HUDEP-2 (cell line): Measurements from ENCODE around the gene WDR91.
"Not testable (repeated sequence)": the region's sequence is repeated elsewhere in the genome, so short reads cannot be mapped to it uniquely, and the experiment has no call there.

Experiments used
- DNase-seq, 76 experiments: peaks; one replicate each; lab custom pipeline; 2025; ENCODE audit not compliant: unreplicated experiment in 76 of 76; lab: John Stamatoyannopoulos, UW

The WDR91 gene

DNA sequence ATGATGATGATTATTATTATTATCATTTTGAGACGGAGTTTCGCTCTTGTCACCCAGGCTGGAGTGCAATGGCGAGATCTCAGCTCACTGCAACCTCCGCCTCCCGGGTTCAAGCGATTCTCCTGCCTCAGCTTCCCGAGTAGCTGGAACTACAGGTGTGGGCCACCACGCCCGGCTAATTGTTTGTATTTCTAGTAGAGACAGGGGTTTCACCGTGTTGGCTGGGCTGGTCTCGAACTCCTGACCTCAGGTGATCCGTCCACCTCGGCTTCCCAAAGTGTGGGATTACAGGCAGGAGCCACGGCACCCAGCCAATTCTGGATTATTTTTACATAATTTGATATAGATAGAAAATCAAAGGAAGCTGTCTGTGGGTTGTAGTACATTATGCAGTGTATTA is 22.8 kb upstream of the WDR91 start:
- not testable (repeated sequence) for DNase-seq

DNA sequence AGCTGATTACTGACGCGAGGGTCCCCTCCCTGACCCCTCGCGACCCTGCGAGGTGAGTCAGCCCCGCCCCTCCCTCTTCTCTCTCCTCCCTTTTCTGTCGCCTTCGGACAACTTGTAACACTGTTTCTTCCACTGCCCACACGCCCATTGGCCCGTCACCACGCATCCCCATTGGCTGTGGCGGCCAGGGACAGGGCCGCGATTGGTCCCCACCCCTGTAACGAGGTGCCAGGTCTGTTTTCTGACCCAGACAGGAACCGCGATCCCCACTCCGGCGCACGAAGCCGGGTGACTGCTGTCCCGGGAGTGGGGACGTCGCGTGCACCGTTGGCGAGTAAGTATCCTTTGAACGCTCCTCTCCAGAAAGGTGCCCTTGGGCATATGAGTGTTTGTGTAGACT is 22.2 kb upstream of the WDR91 start, which contains the start of gene STRA8:
Gene STRA8 (plus strand): TSS at position 269 of the 400 bp plus-strand sequence. CDS start 6,687 bp downstream, outside the sequence.
- no peak for DNase-seq

DNA sequence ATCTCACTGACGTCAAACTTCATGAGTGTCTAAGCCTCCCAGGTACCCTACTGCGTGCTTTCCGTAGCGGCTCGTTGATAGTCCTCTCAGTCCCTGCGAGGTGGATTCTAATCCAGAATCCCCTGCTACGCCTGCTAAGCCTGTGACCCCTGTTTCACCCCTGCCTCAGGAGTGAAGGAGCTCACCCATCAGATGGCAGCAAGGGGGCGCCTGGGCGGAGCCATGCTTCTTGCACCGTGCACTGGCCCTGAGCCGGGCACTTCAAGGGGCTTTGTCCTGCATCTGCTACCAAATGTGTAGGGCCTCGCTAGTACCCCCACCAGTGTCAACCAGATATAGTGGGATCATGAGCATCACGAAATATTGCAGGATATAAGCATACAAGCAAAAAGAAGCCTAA is 21.4 kb upstream of the WDR91 start:
- DNase-seq: peak in 8 of 76 experiments; percentile 1 to 29 (median 6)

DNA sequence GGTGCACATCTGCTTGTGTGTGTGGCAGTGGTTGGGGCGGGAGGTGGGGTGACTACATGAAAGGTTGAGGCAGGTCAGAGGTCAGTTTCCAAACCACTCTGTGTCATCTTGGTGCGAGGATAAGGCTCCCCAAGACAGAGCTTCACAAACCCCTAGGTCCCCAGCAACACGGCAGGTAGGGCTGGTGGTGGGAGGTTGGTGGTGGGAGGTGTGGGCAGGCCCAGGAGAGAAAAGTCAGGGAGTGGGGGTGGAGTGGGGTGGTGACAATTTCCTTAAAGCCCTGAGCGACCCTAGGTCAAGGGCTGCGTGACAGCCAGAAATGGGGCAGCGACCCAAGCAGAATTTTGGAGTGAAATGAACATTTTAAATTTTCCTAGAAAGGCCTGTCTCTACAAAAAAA is 20.8 kb upstream of the WDR91 start:
- DNase-seq: no peak

DNA sequence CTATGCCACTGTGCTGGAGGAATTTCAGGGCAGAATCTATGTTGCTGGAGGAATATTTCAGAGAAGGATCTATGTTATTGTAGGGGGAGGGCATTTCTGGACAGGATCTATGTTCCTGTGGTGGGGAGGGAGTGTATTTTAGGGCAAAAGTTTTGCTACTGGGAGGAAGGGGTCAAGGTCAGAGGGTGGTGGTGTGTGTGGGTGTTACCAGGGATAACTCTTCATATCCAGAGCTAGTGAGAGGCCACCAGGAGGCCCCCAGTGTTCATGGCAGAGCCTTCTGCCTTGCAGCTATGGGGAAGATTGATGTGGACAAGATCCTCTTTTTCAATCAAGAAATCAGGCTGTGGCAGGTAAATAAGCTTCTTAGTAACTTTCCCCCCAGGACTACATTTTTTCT is 20.4 kb upstream of the WDR91 start:
- DNase-seq: no peak

DNA sequence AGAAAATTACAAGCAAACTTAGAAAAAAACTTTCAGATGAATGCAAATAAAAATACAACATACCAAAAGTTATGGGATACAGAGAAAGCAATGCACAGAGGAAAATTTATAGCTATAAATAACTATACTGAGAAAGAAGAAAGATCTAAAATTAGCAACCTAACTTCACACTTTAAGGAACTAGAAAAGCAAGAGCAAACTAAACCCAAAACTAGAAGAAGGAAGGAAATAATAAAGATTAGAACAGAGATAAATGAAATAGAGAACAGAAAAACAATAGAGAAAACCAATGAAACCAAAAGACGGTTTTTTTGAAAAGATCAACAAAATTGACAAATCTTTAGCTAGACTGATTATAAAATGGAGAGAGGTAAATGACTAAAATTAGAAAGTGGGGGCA is 12.7 kb upstream of the WDR91 start:
- DNase-seq: no peak

DNA sequence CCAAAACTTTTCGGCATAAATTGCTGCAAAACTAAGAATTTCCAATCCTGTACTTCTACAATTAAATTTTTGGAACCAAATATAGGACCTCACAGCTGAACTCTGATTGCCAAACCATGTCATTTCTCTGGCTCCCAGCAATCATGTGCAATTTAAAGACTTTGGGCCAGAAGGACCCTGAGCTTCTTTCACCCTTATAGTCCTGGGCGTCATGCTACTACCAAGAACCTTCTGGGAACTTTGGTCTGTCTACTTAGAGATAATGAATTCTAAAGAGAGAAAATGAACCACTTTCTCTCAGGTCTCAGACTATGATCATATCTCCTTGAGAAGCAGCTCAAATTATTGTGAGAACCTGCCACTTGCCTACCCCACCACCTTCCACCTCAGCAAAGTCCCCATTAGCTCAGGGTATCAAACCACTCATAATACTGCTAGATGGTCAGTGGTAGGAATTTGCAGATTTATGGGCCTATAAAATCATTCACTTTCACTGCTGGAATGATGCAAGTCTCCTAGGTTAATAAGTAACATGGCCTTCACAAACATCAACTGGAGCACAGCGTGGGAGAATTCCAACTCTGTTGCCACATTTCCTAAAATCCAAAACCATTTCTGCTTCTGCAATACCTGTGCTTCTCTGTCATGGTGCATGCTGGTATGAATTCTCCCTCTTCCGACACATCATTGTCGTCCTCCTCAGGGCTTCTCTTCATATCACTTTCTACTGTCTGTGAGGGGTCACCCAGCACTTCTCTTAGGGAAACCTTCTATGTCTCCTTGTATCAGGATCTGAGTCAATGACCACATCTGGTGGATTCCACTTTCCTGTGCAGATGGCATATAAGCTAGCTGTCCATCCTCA is 6.6 kb upstream of the WDR91 start:
- DNase-seq: no peak

DNA sequence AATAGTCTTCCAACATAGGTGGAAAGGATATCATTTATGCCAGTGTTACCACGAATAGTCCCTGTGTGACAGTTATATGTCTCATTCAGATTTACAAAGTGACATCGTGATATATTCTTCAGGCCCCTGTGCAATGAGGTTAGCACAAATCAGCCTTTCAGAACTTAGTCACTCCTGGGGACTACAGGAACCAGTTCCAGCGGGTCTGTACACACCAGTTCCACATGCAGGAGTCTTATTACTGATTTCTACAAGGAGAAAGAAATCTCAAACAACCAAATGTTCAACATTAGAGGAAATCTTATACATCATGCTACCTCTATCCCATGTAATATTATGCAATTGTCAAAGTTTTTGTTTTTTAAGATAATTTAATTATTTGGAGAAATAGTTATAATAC is 4.4 kb upstream of the WDR91 start:
- DNase-seq: no peak

DNA sequence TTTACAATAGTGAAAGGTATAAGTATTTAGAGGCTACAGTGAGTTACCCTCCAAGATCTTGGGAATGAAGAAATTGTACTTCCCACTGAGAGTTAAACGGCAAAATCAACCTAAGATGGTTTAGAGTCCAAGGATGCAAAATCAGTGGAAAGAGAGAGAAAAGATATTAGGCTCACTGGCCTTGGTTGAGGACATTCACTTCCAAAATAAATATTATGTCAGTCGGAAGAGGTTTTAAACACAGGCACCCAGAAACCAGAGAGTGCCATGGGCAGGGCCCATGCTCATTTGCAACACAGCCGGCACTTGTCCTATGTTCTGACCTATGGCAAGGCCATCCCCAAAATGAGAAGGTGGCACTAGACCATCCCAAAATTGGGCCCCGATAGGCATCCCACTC is 3.9 kb upstream of the WDR91 start:
- no peak for DNase-seq

DNA sequence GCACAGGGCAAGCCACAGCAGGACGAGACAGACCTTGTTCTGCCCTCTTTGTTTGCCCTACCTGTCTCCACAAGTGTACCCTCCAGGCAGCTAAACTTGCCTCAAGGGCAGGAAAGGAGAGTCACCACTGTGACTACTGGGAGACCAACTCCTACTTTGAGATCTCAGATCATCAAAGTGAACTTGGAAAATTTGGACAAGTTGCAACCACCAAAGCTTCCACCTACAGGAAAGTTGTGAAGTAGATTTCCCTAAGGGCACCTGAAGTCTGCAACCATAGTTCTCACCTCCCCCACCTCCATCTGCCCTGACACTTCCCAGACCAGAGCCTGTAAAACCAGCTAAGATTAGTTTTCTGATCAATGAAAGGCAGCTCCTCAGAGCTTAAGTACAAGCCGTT is 2.5 kb upstream of the WDR91 start:
- no peak for DNase-seq

DNA sequence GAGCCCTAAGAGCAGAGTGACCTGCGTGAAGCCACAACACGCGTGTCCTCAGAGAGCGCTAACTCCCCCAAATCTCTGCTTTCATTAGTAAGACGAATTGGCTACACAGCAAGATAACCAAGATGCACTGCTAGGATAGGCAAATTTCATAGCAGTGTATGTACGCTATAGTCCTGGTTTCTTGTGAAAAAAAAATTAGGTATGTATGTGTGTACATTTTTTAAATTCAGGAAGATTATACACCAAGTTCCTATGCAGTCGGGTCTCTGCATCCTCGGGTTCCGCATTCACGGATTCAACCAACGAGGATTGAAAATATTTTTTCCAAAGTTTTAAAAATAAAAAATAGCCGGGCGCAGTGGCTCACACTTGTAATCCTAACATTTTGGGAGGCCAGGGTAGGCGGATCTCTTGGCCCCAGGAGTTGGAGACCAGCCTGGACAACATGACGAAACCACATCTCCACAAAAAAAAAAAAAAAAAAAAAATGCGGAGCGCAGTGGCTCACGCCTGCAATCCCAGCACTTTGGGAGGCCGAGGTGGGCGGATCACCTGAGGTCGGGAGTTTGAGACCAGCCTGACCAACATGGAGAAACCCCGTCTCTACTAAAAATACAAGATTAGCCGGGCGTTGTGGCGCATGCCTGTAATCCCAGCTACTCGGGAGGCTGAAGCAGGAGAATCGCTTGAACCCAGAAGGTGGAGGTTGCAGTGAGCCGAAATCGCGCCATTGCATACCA is 790 bp upstream of the WDR91 start:
- peak in 1 of 76 experiments; percentile 33 for DNase-seq

DNA sequence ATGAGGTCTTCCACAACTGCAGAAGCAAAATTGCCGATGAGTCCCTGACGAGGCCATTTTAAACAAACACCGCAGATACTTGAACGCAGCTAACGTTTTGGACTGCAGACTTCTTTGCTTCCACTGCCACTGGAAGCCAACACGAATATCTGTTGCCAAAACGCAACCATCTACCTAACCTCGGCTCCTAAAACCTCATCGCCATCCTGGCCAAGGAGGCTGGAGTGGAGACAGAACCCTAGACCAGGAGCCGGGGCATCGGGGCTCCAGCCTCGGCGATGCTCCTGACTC is 493 bp downstream of the WDR91 start:
- peak in 4 of 76 experiments; percentile 26 to 38 (median 26) for DNase-seq

DNA sequence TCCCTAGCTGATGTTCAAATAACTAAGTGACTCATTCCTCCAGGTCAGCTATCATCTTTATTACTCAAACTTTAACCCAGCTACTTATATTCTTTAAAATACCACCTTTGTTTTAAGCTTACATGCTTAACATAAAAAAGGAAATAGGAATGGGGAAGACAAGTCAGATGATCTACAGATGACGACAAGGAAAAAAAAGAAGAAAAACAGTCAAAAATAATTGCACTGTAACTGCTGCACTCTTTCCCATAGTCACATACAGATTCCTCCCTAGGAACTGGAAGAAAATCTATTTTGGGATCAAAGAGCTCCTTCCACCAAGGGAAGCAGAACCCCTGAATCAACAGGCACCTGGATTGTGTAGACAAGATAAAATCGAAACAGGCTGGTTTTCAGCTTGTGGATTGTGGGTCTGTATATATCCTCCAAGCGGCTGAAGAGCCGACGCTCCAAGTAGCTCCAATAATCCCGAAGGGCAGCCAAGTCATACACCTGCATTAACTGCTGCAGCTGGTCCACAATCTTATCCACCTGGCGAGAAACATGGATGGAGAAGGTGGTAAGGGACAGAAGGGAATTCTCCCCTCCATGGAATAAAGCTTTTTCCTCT is 2.0 kb downstream of the WDR91 start:
- no peak for DNase-seq

DNA sequence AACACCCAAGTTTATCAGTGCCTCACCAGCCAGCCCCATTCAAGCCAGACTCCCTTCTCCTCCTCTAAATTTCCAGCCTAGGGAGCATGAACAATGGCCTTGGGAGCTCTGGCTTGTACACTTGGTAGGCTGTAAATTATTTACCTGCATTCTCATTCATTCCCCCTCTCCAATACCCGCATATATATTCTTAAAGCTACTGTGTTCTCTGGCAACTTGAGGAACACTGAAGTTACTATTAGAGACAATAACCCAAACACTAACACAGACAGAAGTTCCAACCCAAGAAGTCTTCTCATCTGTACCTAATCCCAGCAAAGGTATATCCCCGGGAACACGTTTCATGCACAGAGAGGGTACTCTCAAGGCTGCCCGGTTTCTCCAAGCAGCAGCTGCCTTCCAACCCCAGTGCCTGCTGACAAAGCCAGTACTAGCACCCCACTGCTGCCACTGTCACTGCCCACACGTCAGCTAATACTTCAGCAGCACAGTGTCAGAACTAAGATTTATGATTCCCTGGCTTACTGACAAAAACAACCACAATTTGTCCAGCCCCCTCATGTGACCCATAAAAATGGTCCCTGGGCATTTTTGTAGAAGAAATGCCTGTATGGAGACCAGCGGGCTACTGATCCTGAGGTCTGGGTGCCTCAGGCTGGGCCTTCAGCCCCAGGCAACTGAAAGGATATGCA is 3.1 kb downstream of the WDR91 start:
- peak in 11 of 76 experiments; percentile 2 to 36 (median 9) for DNase-seq

DNA sequence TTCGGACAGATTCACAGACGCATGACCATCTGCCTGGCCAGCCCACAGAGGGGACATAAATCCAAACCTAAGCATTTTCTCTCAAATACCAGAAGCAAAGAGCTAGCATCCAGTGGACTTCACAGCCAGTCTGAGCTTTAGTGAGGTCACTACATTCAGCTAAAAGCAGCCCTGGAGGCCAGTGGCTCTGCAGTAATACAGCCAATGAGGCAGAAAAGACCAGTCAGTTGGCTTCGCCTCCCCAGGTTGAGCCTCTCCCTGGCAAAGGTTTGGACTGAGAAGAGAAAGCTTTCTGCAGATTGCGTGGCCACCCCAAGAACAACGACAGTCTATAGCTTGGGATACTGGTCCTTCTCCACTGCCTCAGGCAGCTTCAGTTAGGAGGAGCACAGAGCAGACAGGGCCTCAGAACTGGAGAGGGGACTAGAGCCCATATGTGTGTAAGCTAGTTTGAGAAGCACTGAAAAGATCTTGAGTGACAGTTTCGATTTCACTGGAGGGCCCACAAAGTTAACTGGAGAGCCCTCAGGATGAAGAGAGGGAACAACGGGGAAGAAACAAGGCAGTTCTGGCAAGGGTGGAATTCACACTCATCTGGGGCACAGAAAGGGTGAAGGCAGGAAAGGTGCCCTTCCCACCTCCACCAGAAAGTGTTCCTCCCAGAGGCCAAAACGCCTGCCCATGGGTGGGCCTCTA is 3.8 kb downstream of the WDR91 start:
- peak in 17 of 76 experiments; percentile 4 to 30 (median 12) for DNase-seq

DNA sequence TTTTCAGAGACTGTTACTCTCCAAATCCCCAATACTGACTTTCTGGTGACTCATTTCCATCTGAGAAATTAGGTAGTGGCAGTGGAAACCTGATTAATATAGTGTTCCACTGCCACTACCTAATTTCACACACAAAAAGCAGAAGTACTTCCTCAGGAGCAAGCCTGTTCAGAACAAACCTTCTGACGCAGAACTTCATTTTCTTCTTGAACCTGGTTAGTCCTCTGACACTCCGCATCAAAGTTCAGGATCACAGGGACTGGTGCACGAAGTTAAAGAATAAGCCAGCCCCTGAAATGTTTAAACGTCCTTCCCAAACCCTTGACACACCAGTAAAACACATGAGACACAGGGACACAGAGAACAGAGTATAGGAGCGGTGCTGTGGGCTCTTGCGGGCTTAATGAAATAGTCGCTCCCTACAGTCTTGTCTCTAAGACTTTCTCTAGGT is 4.4 kb downstream of the WDR91 start:
- DNase-seq: no peak

DNA sequence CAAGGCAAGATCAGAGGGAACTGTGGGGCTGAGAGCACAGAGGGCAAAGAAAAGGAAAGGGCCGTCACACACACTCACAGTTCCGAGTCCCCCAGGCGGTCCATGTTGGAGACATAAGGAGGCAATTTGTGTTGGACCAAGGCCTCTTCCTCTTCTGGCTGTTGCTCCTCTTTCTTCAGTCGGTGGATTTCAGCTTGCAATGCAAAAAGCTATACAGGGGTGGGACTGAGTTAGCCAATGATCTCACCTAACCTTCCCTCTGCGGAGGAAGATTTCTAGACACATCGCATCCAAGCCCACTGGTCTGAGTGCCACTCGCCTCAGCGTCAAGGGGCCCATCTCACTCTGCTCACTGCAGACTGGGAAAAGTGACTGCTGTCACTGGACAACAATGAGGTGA is 5.5 kb downstream of the WDR91 start:
- DNase-seq: no peak

DNA sequence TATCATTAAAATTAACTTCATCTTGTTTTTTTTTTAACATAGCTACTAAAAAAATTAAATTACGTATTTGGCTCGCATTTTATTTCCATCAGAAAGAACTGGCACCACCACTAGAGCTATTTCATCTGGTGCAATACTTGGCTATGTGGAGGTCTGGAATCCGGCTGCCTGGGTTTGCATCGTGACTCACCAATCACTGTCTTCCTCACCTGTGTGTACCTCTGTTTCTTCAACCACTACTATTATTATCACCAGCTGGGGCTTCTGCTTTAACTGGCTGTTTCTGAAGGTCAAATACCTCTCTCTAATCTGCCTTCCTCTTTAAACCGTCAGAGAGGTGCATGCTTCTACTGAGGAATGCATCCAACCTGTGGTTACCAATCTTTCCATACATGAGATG is 6.5 kb downstream of the WDR91 start:
- DNase-seq: no peak

DNA sequence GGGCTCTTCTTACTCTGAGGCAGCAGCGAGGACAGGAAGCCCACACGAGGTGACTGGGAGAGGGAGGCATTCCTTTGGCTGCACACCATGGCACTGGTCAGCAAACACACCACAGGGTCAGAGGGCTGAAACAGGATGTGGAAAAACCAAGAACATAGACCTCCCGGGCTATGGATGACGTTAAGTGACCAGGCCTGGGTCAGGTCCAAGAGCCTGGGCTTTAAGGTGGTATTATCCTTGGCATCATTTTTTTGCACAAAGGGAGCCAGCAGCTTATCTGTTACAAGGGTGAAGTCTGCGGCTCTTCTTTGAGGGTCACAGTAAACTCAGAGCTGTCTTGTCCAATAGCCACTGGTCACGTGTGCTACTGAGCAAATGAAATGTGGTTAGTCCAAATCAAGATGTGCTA is 7.0 kb downstream of the WDR91 start:
- no peak for DNase-seq

DNA sequence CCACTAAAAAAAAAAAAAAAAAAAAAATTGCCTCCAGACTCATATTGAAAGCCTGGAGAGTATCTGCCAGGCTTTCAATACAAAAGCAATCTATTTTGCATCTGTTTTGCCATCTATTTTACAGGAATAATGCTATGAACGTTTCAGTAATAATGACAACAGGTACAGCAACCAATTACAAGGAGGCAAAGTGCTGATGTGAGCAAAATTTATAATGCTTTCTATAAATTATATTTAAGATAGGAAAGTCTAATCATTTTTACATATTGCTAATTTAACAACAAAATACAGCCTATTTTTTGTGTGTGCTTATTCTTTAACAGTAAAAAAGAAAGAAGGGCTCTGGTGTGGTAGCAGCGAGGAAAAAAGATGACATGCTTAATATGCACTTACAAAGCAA is 10.0 kb downstream of the WDR91 start:
- no peak for DNase-seq
